A549 treated with CORT108297 at 1 μM for 4 hours (cell line): Measurements from ENCODE around the gene MRPL50. TPM values are rescaled to one million over a fixed set of nuclear protein-coding genes. Genes with fewer than 3 reads are reported as not detected.

ENCODE experiments used
- total RNA-seq: library from RNA; stranded (reverse); fragments of 200-300 nt; extraction: Qiagen RNA extraction; gene quantifications from 5 replicates; pipeline ENCODE4 v1.2.3, GENCODE V29; 2022

Gene MRPL50
- total RNA-seq: 13.4 to 21.6 TPM (median 14.4 TPM) in 5 replicates

GRCh38 chr9:101398068-101398929 lies at the start of gene MRPL50, which contains the start of gene ZNF189:
Gene MRPL50, minus strand, starts transcription at chr9:101398618. Its CDS starts 26 bp downstream, at chr9:101398592.
Gene ZNF189, plus strand, starts transcription at chr9:101398851. Its CDS starts 306 bp downstream, at chr9:101399157.

GRCh38 chr9:101435601-101436079 lies 37.2 kb upstream of the MRPL50 start, which contains the start of gene ALDOB:
Gene ALDOB, minus strand, starts transcription at chr9:101435774. Its CDS starts 4,887 bp downstream, at chr9:101430887.

DNA sequence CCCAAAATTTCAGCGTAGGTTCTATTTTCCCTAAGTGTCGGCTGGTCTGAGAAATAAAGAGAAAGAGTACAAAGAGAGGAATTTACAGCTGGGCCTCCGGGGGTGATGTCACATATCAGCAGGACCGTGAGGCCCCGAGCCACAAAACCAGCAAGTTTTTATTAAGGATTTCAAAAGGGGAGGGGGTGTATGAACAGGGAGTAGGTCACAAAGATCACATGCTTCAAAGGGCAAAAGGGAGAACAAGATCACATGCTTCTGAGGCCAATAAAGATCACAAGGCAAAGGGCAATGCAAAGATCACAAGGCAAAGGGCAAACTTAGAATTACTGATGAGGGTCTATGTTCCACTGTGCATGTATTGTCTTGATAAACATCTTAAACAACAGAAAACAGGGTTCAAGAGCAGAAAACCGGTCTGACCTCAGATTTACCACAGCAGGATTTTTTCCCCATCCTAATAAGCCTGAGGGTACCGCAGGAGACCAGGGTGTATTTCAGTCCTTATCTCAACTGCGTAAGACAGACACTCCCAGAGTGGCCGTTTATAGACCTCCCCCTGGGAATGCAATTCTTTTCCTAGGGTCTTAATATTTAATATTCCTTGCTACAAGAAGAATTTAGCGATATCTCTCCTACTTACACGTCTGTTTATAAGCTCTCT lies 13.4 kb downstream of the MRPL50 start, which contains the start of gene BAAT:
BAAT (minus strand) TSS at position 134 of the 664 bp plus-strand sequence. CDS start 13,602 bp downstream, outside the sequence.

Other genes starting within 250 kb of the MRPL50 start
- gene BAAT, start 13.6 kb downstream of the MRPL50 start, total RNA-seq: 0.33 to 0.60 TPM (median 0.41 TPM) in 5 replicates
- gene ZNF189, start 233 bp upstream of the MRPL50 start, total RNA-seq: 6.1 to 8.9 TPM (median 6.4 TPM) in 5 replicates
- not detected in 5 replicates for gene ALDOB, start 37.2 kb upstream of the MRPL50 start, total RNA-seq
- 20.4 to 27.3 TPM (median 22.2 TPM) in 5 replicates for gene RNF20, start 135.2 kb upstream of the MRPL50 start, total RNA-seq
- not detected in 5 replicates for gene PPP3R2, start 196.4 kb upstream of the MRPL50 start, total RNA-seq